ENCODE data around the gene OGDH.

Gene OGDH

DNA sequence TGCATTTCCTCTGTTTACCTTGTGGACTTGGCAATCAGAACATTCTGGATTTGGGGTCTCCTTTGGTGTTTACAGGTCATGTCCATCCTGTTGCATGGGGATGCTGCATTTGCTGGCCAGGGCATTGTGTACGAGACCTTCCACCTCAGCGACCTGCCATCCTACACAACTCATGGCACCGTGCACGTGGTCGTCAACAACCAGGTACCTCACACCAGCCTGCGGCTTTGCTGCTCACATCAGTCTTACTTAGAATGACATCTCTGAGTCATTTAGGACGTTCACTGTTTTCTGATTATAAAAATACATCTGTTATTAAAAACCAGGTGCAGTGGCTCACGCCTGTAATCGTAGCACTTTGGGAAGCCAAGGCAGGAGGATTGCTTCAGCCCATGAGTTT lies 75.2 kb downstream of the OGDH start:
- Histone ChIP-seq H3K27me3 (ENCODE audit: control insufficient read depth in 3 of 3, insufficient read depth in 3 of 3, low read depth in 1 of 3, low read length in 3 of 3) (no peaks in the 10 kb centered on the region), H2BK12ac (ENCODE audit: low read length) (no peak overlapping the region), H4K8ac (ENCODE audit: low read depth, low read length) (no peak overlapping the region), H3K27ac (replicated peaks; ENCODE audit: low read length) (no peak overlapping the region), H3K4me3 (ENCODE audit: low read length in 2 of 2) (no peak overlapping the region), H3K9me3 (replicated peaks in 1 of 2; ENCODE audit: control insufficient read depth in 2 of 2, insufficient read depth in 1 of 2, low read depth in 1 of 2, low read length in 2 of 2) (no peaks in the 10 kb centered on the region), H3K14ac (ENCODE audit: low read length) (no peak overlapping the region), H3K79me1 (ENCODE audit: low read depth, low read length) (no peaks in the 10 kb centered on the region), H3K4me2 (ENCODE audit: insufficient read depth, low read length, poor library complexity, severe bottlenecking) (no peak overlapping the region), H4K91ac (ENCODE audit: low read depth, low read length, poor library complexity) (no peak overlapping the region), H3K23ac (ENCODE audit: low read depth, low read length, poor library complexity) (no peak overlapping the region), H3K4ac (ENCODE audit: low read length) (no peak overlapping the region), H2AFZ (ENCODE audit: low read length) (no peak overlapping the region), H2BK120ac (ENCODE audit: low read depth, low read length) (no peak overlapping the region), H2BK15ac (ENCODE audit: low read length) (no peak overlapping the region), H3K36me3 (replicated peaks in 1 of 2; ENCODE audit: control insufficient read depth in 2 of 2, insufficient read depth in 2 of 2, low read length in 2 of 2) (peaks cover 15 to 79% of the 10 kb centered on the region in 2 donors), H2AK5ac (ENCODE audit: low read depth, low read length) (no peak overlapping the region), H3K9ac (ENCODE audit: low read depth, low read length, poor library complexity) (no peak overlapping the region), H2BK5ac (ENCODE audit: low read length) (no peak overlapping the region), H3K4me1 (ENCODE audit: control insufficient read depth in 2 of 2, insufficient read depth in 1 of 2, low read depth in 1 of 2, low read length in 2 of 2) (no peaks in the 10 kb centered on the region), H3K18ac (ENCODE audit: low read length) (no peak overlapping the region)
- no peak for DNase-seq (ENCODE audit: low spot score)
- WGBS, 2 donors (ENCODE audit: extremely low coverage in 2 of 2, insufficient read length in 2 of 2, insufficient replicate concordance in 1 of 2) = no CpG with 5 or more reads among the region's 9 CpGs

DNA sequence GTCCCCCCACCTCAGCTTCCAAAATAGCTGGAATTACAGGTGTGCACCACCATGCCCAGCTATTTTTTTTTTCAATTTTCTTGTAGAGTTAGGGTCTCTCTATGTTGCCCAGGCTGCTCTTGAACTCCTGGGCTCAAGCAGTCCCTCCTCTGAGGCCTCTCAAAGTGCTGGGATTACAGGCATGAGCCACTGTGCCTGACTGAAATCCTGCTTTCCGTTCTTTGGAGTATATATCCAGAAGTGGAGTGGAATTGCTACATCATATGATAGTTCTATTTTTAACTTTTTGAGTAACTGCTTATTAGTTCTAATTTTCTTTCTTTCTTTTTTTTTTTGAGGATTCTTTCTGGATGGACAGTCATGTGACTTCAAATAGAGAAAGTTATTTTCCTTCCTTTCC lies 79.3 kb downstream of the OGDH start:
- Histone ChIP-seq H2AK5ac (ENCODE audit: low read depth, low read length) (no peak overlapping the region), H3K27ac (replicated peaks; ENCODE audit: low read length) (no peak overlapping the region), H3K4me1 (ENCODE audit: control insufficient read depth in 2 of 2, insufficient read depth in 1 of 2, low read depth in 1 of 2, low read length in 2 of 2) (no peaks in the 10 kb centered on the region), H4K91ac (ENCODE audit: low read depth, low read length, poor library complexity) (no peak overlapping the region), H3K27me3 (ENCODE audit: control insufficient read depth in 3 of 3, insufficient read depth in 3 of 3, low read depth in 1 of 3, low read length in 3 of 3) (no peaks in the 10 kb centered on the region), H4K8ac (ENCODE audit: low read depth, low read length) (no peak overlapping the region), H3K79me1 (ENCODE audit: low read depth, low read length) (no peaks in the 10 kb centered on the region), H2BK15ac (ENCODE audit: low read length) (no peak overlapping the region), H3K9me3 (replicated peaks in 1 of 2; ENCODE audit: control insufficient read depth in 2 of 2, insufficient read depth in 1 of 2, low read depth in 1 of 2, low read length in 2 of 2) (no peaks in the 10 kb centered on the region), H3K9ac (ENCODE audit: low read depth, low read length, poor library complexity) (no peak overlapping the region), H3K18ac (ENCODE audit: low read length) (no peak overlapping the region), H2BK120ac (ENCODE audit: low read depth, low read length) (no peak overlapping the region), H3K23ac (ENCODE audit: low read depth, low read length, poor library complexity) (no peak overlapping the region), H2AFZ (ENCODE audit: low read length) (no peak overlapping the region), H3K36me3 (replicated peaks in 1 of 2; ENCODE audit: control insufficient read depth in 2 of 2, insufficient read depth in 2 of 2, low read length in 2 of 2) (peaks cover 12 to 69% of the 10 kb centered on the region in 2 donors), H2BK5ac (ENCODE audit: low read length) (no peak overlapping the region), H3K14ac (ENCODE audit: low read length) (no peak overlapping the region), H3K4ac (ENCODE audit: low read length) (no peak overlapping the region), H3K4me3 (ENCODE audit: low read length in 2 of 2) (no peak overlapping the region), H2BK12ac (ENCODE audit: low read length) (no peak overlapping the region), H3K4me2 (ENCODE audit: insufficient read depth, low read length, poor library complexity, severe bottlenecking) (no peak overlapping the region)
- DNase-seq (ENCODE audit: low spot score) = no peak
- WGBS, 2 donors (ENCODE audit: extremely low coverage in 2 of 2, insufficient read length in 2 of 2, insufficient replicate concordance in 1 of 2) = no CpG with 5 or more reads among the region's 1 CpG

DNA sequence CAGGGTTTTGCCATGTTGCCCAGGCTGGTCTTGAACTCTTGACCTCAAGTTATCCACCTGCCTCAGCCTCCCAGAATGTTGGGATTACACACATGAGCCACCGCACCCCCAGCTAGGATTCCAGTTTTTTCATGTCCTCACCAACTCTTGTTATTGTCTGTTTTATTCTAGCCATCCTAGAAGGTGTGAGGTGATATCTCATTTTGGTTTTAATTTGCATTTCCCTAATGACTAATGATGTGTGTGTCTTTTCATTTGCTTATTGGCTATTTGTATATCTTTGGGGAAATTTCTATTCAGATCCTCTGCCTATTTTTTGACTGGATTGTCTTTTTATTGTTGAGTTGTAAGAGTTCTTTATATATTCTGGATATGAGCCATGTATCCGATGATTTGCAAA lies 83.0 kb downstream of the OGDH start:
- H3K9me3 ChIP-seq (replicated peaks in 1 of 2; ENCODE audit: control insufficient read depth in 2 of 2, insufficient read depth in 1 of 2, low read depth in 1 of 2, low read length in 2 of 2) = no peaks in the 10 kb centered on the region
- H3K23ac ChIP-seq (ENCODE audit: low read depth, low read length, poor library complexity) = no peak overlapping the region
- H3K4me2 ChIP-seq (ENCODE audit: insufficient read depth, low read length, poor library complexity, severe bottlenecking) = no peak overlapping the region

GRCh38 chr7:44693641-44694313 lies 87.3 kb downstream of the OGDH start:
- Histone ChIP-seq H2BK15ac (ENCODE audit: low read length) (no peak overlapping the region), H3K79me1 (ENCODE audit: low read depth, low read length) (peaks cover 1% of the 10 kb centered on the region), H2AFZ (ENCODE audit: low read length) (no peak overlapping the region), H3K4me2 (ENCODE audit: insufficient read depth, low read length, poor library complexity, severe bottlenecking) (peak overlapping the region; percentile 11), H3K27me3 (ENCODE audit: control insufficient read depth in 3 of 3, insufficient read depth in 3 of 3, low read depth in 1 of 3, low read length in 3 of 3) (no peaks in the 10 kb centered on the region), H2BK12ac (ENCODE audit: low read length) (no peak overlapping the region), H2BK5ac (ENCODE audit: low read length) (no peak overlapping the region), H2BK120ac (ENCODE audit: low read depth, low read length) (no peak overlapping the region), H4K8ac (ENCODE audit: low read depth, low read length) (no peak overlapping the region), H3K18ac (ENCODE audit: low read length) (no peak overlapping the region), H3K9ac (ENCODE audit: low read depth, low read length, poor library complexity) (no peak overlapping the region), H3K23ac (ENCODE audit: low read depth, low read length, poor library complexity) (peak overlapping the region; percentile 8), H3K9me3 (replicated peaks in 1 of 2; ENCODE audit: control insufficient read depth in 2 of 2, insufficient read depth in 1 of 2, low read depth in 1 of 2, low read length in 2 of 2) (peaks cover 0 to 7% of the 10 kb centered on the region in 2 donors), H3K4me3 (ENCODE audit: low read length in 2 of 2) (no peak overlapping the region), H3K36me3 (replicated peaks in 1 of 2; ENCODE audit: control insufficient read depth in 2 of 2, insufficient read depth in 2 of 2, low read length in 2 of 2) (peaks cover 47 to 74% of the 10 kb centered on the region in 2 donors), H2AK5ac (ENCODE audit: low read depth, low read length) (no peak overlapping the region), H3K4me1 (ENCODE audit: control insufficient read depth in 2 of 2, insufficient read depth in 1 of 2, low read depth in 1 of 2, low read length in 2 of 2) (no peaks in the 10 kb centered on the region), H4K91ac (ENCODE audit: low read depth, low read length, poor library complexity) (no peak overlapping the region), H3K4ac (ENCODE audit: low read length) (no peak overlapping the region), H3K14ac (ENCODE audit: low read length) (no peak overlapping the region), H3K27ac (replicated peaks; ENCODE audit: low read length) (no peak overlapping the region)
- WGBS, 2 donors (ENCODE audit: extremely low coverage in 2 of 2, insufficient read length in 2 of 2, insufficient replicate concordance in 1 of 2) = no CpG with 5 or more reads among the region's 19 CpGs
- DNase-seq (ENCODE audit: low spot score) = no peak

More for the DNA sequence above, 83.0 kb downstream of the OGDH start:
- no peaks in the 10 kb centered on the region for H3K79me1 ChIP-seq (ENCODE audit: low read depth, low read length)
- H2AFZ ChIP-seq (ENCODE audit: low read length) = no peak overlapping the region
- no CpG with 5 or more reads among the region's 2 CpGs for WGBS, 2 donors (ENCODE audit: extremely low coverage in 2 of 2, insufficient read length in 2 of 2, insufficient replicate concordance in 1 of 2)
- no peak overlapping the region for H2BK120ac ChIP-seq (ENCODE audit: low read depth, low read length)
- H2BK12ac ChIP-seq (ENCODE audit: low read length) = no peak overlapping the region
- no peak overlapping the region for H4K91ac ChIP-seq (ENCODE audit: low read depth, low read length, poor library complexity)
- no peak overlapping the region for H3K27ac ChIP-seq (replicated peaks; ENCODE audit: low read length)
- H2BK5ac ChIP-seq (ENCODE audit: low read length) = no peak overlapping the region
- H3K14ac ChIP-seq (ENCODE audit: low read length) = no peak overlapping the region
- no peak overlapping the region for H3K4me3 ChIP-seq (ENCODE audit: low read length in 2 of 2)
- no peak for DNase-seq (ENCODE audit: low spot score)
- no peaks in the 10 kb centered on the region for H3K4me1 ChIP-seq (ENCODE audit: control insufficient read depth in 2 of 2, insufficient read depth in 1 of 2, low read depth in 1 of 2, low read length in 2 of 2)
- H3K18ac ChIP-seq (ENCODE audit: low read length) = no peak overlapping the region
- H2AK5ac ChIP-seq (ENCODE audit: low read depth, low read length) = no peak overlapping the region
- H3K27me3 ChIP-seq (ENCODE audit: control insufficient read depth in 3 of 3, insufficient read depth in 3 of 3, low read depth in 1 of 3, low read length in 3 of 3) = no peaks in the 10 kb centered on the region
- H4K8ac ChIP-seq (ENCODE audit: low read depth, low read length) = no peak overlapping the region
- no peak overlapping the region for H2BK15ac ChIP-seq (ENCODE audit: low read length)
- peaks cover 15 to 59% of the 10 kb centered on the region in 2 donors for H3K36me3 ChIP-seq (replicated peaks in 1 of 2; ENCODE audit: control insufficient read depth in 2 of 2, insufficient read depth in 2 of 2, low read length in 2 of 2)
- H3K9ac ChIP-seq (ENCODE audit: low read depth, low read length, poor library complexity) = no peak overlapping the region
- H3K4ac ChIP-seq (ENCODE audit: low read length) = no peak overlapping the region
